Dermis microvascular lymphatic vessel endothelial cell (primary cell): ENCODE measurements around the gene DYNLT3. TPM values are rescaled to one million over a fixed set of nuclear protein-coding genes. Genes with fewer than 3 reads are reported as not detected.

Source experiments
- total RNA-seq: library from RNA; depleted of rRNA; stranded (reverse); fragments of >200 nt; gene quantifications from 2 replicates; pipeline ENCODE4 v1.2.1, GENCODE V29; 2014

The DYNLT3 gene
- total RNA-seq, 1 donor from 2014 or later: 25.2 TPM

Other genes with a start within 250 kb of the DYNLT3 start
- gene XK, start 161.8 kb downstream of the DYNLT3 start, total RNA-seq: under 0.01 TPM in 2 replicates
- gene CYBB, start 67.5 kb downstream of the DYNLT3 start, total RNA-seq: not detected in 2 replicates
- gene SYTL5, start 159.0 kb upstream of the DYNLT3 start, total RNA-seq: not detected in 2 replicates